Erythroblast (primary cell): ENCODE measurements around the gene PKNOX1.

Experiments used
- GATA1 ChIP-seq: IDR thresholded peaks from 2 replicates; pipeline ENCODE4 v1.6.1; 2011; ENCODE audit warnings: low read depth, mild to moderate bottlenecking, control low read depth, low read length, moderate library complexity
- POLR2A ChIP-seq: IDR thresholded peaks from 2 replicates; pipeline ENCODE4 v1.6.1; 2011; ENCODE audit warnings: mild to moderate bottlenecking, low read length

DNA sequence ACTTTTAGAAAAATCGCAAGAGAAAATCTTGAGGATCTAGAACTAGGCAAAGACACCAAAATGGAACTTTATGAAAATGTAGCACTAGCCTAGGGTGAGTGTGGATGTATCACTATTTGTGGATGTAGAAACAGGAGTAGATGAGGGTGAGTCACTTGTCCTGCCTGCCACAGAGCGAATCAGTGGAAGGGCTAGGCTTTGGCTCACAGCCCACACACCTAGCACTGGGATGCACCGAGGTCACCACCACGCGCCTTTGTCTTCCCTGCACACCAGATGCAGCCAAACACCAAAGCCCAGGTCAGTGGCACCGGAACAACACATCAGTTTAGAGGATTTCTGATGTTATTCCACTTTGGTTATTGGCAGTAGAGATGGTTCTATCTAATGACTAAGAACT, 38.2 kb downstream of the PKNOX1 start:
- TF ChIP-seq POLR2A (no peak), GATA1 (no peak)
